HepG2 (cell line): ENCODE data around the gene KXD1. TPM values are rescaled to one million over a fixed set of nuclear protein-coding genes. Genes with fewer than 3 reads are reported as not detected.

ENCODE experiments used
- CSRNP2 ChIP-seq: sonication (generic); formaldehyde crosslinking; conservative IDR thresholded peaks from 2 replicates; pipeline ENCODE4 v1.8.0; 2022; ENCODE audit warnings: low read depth, missing genetic modification reagents
- DBP ChIP-seq: sonication (generic); formaldehyde crosslinking; IDR thresholded peaks from 2 replicates; pipeline ENCODE4 v1.4.0; 2020; ENCODE audit warnings: missing genetic modification reagents; ENCODE audit errors: not compliant biosample characterization
- ETV6 ChIP-seq: sonication (generic); formaldehyde crosslinking; conservative IDR thresholded peaks from 2 replicates; pipeline ENCODE4 v1.4.0; 2020; ENCODE audit warnings: missing genetic modification reagents
- GMEB2 ChIP-seq: IDR thresholded peaks from 2 replicates; pipeline ENCODE4 v1.6.1; 2016; ENCODE audit warnings: missing biosample characterization, missing genetic modification reagents, low read depth
- IRF1 ChIP-seq: sonication (generic); formaldehyde crosslinking; IDR thresholded peaks from 2 replicates; pipeline ENCODE4 v1.4.0; 2020; ENCODE audit warnings: low read depth, mild to moderate bottlenecking, missing genetic modification reagents
- KDM5A ChIP-seq: fragments of 200-600 bp; sonication (generic); IDR thresholded peaks from 2 replicates; pipeline ENCODE4 v1.7.0; 2018; ENCODE audit warnings: antibody characterized with exemption, mild to moderate bottlenecking, low read length, borderline replicate concordance
- MATR3 ChIP-seq: sonication (generic); formaldehyde crosslinking; IDR thresholded peaks from 2 replicates; pipeline ENCODE4 v1.4.0; 2020; ENCODE audit warnings: missing genetic modification reagents
- PHF5A ChIP-seq: IDR thresholded peaks from one replicate; pipeline ENCODE4 v1.6.1; 2018; ENCODE audit warnings: low read depth, missing genetic modification reagents; ENCODE audit not compliant: unreplicated experiment
- PLRG1 ChIP-seq: fragments of 450-650 bp; conservative IDR thresholded peaks from 2 replicates; pipeline ENCODE4 v1.6.1; 2016
- SIX1 ChIP-seq: sonication (generic); formaldehyde crosslinking; IDR thresholded peaks from 2 replicates; pipeline ENCODE4 v1.4.0; 2020; ENCODE audit warnings: missing genetic modification reagents, borderline replicate concordance
- SRSF4 ChIP-seq: fragments of 200-400 bp; formaldehyde crosslinking; IDR thresholded peaks from one replicate; pipeline ENCODE4 v1.6.1; 2018; ENCODE audit warnings: mild to moderate bottlenecking, low read depth, low read length, moderate library complexity; ENCODE audit not compliant: poor library complexity, severe bottlenecking
- TBL1XR1 ChIP-seq: fragments of 150-350 bp; IDR thresholded peaks from 2 replicates; pipeline ENCODE4 v1.6.1; 2014; ENCODE audit warnings: borderline replicate concordance, low read length; ENCODE audit not compliant: partially characterized antibody
- TOPORS ChIP-seq: sonication (generic); formaldehyde crosslinking; IDR thresholded peaks from 2 replicates; pipeline ENCODE4 v1.8.0; 2023; ENCODE audit warnings: mild to moderate bottlenecking, missing genetic modification reagents
- ZFP41 ChIP-seq: sonication (generic); formaldehyde crosslinking; IDR thresholded peaks from 2 replicates; pipeline ENCODE4 v1.4.0; 2020; ENCODE audit warnings: mild to moderate bottlenecking, missing genetic modification reagents, borderline replicate concordance
- ZGPAT ChIP-seq: IDR thresholded peaks from 2 replicates; pipeline ENCODE4 v1.6.1; 2016; ENCODE audit warnings: mild to moderate bottlenecking
- ZKSCAN8 ChIP-seq: IDR thresholded peaks from 2 replicates; pipeline ENCODE4 v1.6.1; 2016; ENCODE audit warnings: borderline replicate concordance, missing genetic modification reagents, missing compliant biosample characterization
- ZNF282 ChIP-seq: fragments of 450-650 bp; IDR thresholded peaks from 2 replicates; pipeline ENCODE4 v1.6.1; 2018; ENCODE audit not compliant: partially characterized antibody
- ZNF850 ChIP-seq: sonication (generic); formaldehyde crosslinking; conservative IDR thresholded peaks from 2 replicates; pipeline ENCODE4 v1.9.0; 2021; ENCODE audit warnings: mild to moderate bottlenecking, missing genetic modification reagents
- polyA plus RNA-seq, 8 experiments: library from polyadenylated mRNA; depleted of rRNA in 3 of 8; stranded (reverse) in 7 of 8; unstranded in 1 of 8; fragments of >200 nt; fragmentation: Illumina TruSeq in 4 of 8; extraction: Trizol in 4 of 8; gene quantifications; 2 replicates each; pipeline versions ENCODE4 v1.2.1 to v1.2.3, GENCODE V29; 2011 to 2016; ENCODE audit warnings: low read depth in 4 of 8, missing spikeins in 1 of 8, mixed read lengths in 1 of 8; ENCODE audit not compliant: insufficient read depth in 1 of 8
- total RNA-seq, 5 experiments: library from RNA; depleted of rRNA; stranded (reverse); fragments of >200 nt; fragmentation: Illumina TruSeq; extraction: Trizol; gene quantifications; 2 replicates each; pipeline ENCODE4 v1.2.3, GENCODE V29; 2016; ENCODE audit warnings: low read depth in 1 of 5

KXD1 gene
- total and polyA plus RNA-seq, 2 of the 13 experiments (the other 11 are each of a cell fraction or from before 2014, with no cell fraction given): 44.6 to 143 TPM

GRCh38 chr19:18571564-18572344, 14.1 kb downstream of the KXD1 start, which contains the start of gene UBA52 (continued):
- peak; percentile 98 for TF ChIP-seq ZGPAT (CRISPR knock-in tag)
- TF ChIP-seq GMEB2: peak; percentile 93
- TF ChIP-seq SRSF4: peak; percentile 53
- TF ChIP-seq PHF5A (CRISPR knock-in tag): no peak
- TF ChIP-seq ZFP41 (CRISPR knock-in tag): no peak
- peak; percentile 30 for TF ChIP-seq DBP (CRISPR knock-in tag)
- TF ChIP-seq ZKSCAN8 (CRISPR knock-in tag): peak; percentile 66; the same call in 1 of the 2 replicates
- peak; percentile 85 for TF ChIP-seq SIX1 (CRISPR knock-in tag)
- TF ChIP-seq ZNF850 (CRISPR knock-in tag): no peak
- no peak for TF ChIP-seq ZNF282
- TF ChIP-seq TBL1XR1: no peak
- TF ChIP-seq KDM5A: peak; percentile 48; the same call in 1 of the 2 replicates
- TF ChIP-seq IRF1 (CRISPR knock-in tag): no peak
- no peak for TF ChIP-seq MATR3
- TF ChIP-seq ETV6 (CRISPR knock-in tag): 0 out of 2 replicates have a peak, but pooled peaks have one; percentile 59
- TF ChIP-seq PLRG1: no peak
- no peak for TF ChIP-seq TOPORS (CRISPR knock-in tag)
- no peak for TF ChIP-seq CSRNP2 (CRISPR knock-in tag)
